Endothelial cell of umbilical vein (primary cell): ENCODE data around the gene TLE1. TPM values are rescaled to one million over a fixed set of nuclear protein-coding genes. Genes with fewer than 3 reads are reported as not detected.

ENCODE experiments used
- BruUV-seq: library from RNA; stranded (reverse); fragments of 400-500 nt; replicated peaks from 2 replicates; lab custom pipeline; 2021; lab: Mats Ljungman, UMichigan
- CTCF ChIA-PET: fragments of 300-600, 350-600 bp; sonication (Branson Sonifier 250); formaldehyde crosslinking; loops from one replicate; lab custom pipeline; 2021; ENCODE audit warnings: antibody characterized with exemption, inconsistent platforms; lab: Charles Lee
- POLR2A ChIA-PET: fragments of 300-600, 350-600 bp; sonication (Branson Sonifier 250); formaldehyde crosslinking; loops from one replicate; lab custom pipeline; 2021; ENCODE audit warnings: antibody characterized with exemption, inconsistent platforms; lab: Charles Lee
- DNase-seq: peaks from one replicate; pipeline ENCODE4 v3.0.0-alpha.2; 2011; ENCODE audit warnings: low read depth, low spot score
- FAIRE-seq: peaks from 2 replicates; lab custom pipeline; 2011; peaks lifted over from hg19 to GRCh38; lab: Jason Lieb, UNC
- H2AFZ ChIP-seq: 2 replicates; pipeline ENCODE4 v1.6.0; 2012; ENCODE audit warnings: low read depth, low read length, control low read depth, inconsistent platforms
- H3K27ac ChIP-seq: 2 replicates; pipeline ENCODE4 v1.5.1; 2011; ENCODE audit warnings: low read depth, mild to moderate bottlenecking, control low read depth, low read length, moderate library complexity; ENCODE audit not compliant: insufficient read depth
- H3K27me3 ChIP-seq, 2 experiments: 2 replicates each; pipeline versions ENCODE4 v1.6.0 to v1.6.1; 2011; ENCODE audit warnings: low read length in 2 of 2, mixed read lengths in 1 of 2; ENCODE audit not compliant: control insufficient read depth in 2 of 2, insufficient read depth in 2 of 2
- H3K36me3 ChIP-seq, 2 experiments: 2 replicates in 1 of 2; 3 replicates in 1 of 2; pipeline ENCODE4 v1.5.1; 2011; ENCODE audit warnings: low read length in 2 of 2, mild to moderate bottlenecking in 1 of 2, moderate library complexity in 1 of 2; ENCODE audit not compliant: control insufficient read depth in 2 of 2, insufficient read depth in 2 of 2; ENCODE audit errors: extremely low read depth in 1 of 2
- H3K4me1 ChIP-seq: 3 replicates; pipeline ENCODE4 v1.5.1; 2011; ENCODE audit warnings: mild to moderate bottlenecking, low read length; ENCODE audit not compliant: control insufficient read depth, insufficient read depth; ENCODE audit errors: extremely low read depth
- H3K4me2 ChIP-seq: 2 replicates; pipeline ENCODE4 v1.6.1; 2011; ENCODE audit warnings: low read length, control low read depth, mixed read lengths; ENCODE audit not compliant: insufficient read depth
- H3K4me3 ChIP-seq, 3 experiments: fragments of 200-600 bp in 1 of 3; sonication (generic), shearing (Covaris generic) in 1 of 3; replicated peaks in 1 of 3; 2 replicates each; pipeline ENCODE4 v1.5.1; 2011 to 2016; ENCODE audit warnings: control low read depth in 3 of 3, low read length in 3 of 3, mild to moderate bottlenecking in 2 of 3, inconsistent platforms in 1 of 3, low read depth in 1 of 3, moderate library complexity in 1 of 3; ENCODE audit not compliant: insufficient read depth in 1 of 3
- H3K79me2 ChIP-seq: 2 replicates; pipeline ENCODE4 v1.6.0; 2012; ENCODE audit warnings: low read length, inconsistent platforms; ENCODE audit not compliant: control insufficient read depth, insufficient read depth
- H3K9ac ChIP-seq: replicated peaks from 2 replicates; pipeline ENCODE3; 2011; ENCODE audit warnings: low read length, control low read depth; ENCODE audit not compliant: insufficient read depth; ENCODE audit errors: extremely low read depth
- H3K9me1 ChIP-seq: replicated peaks from 3 replicates; pipeline ENCODE4 v1.6.0; 2011; ENCODE audit warnings: mild to moderate bottlenecking, low read length; ENCODE audit not compliant: control insufficient read depth, insufficient read depth; ENCODE audit errors: extremely low read depth
- H3K9me3 ChIP-seq: replicated peaks from 2 replicates; pipeline ENCODE4 v1.5.1; 2012; ENCODE audit warnings: low read length, inconsistent platforms; ENCODE audit not compliant: control insufficient read depth, insufficient read depth
- H4K20me1 ChIP-seq: replicated peaks from 2 replicates; pipeline ENCODE3; 2011; ENCODE audit warnings: mild to moderate bottlenecking, low read length; ENCODE audit not compliant: control insufficient read depth, insufficient read depth; ENCODE audit errors: extremely low read depth
- CTCF ChIP-seq, 2 donors: IDR thresholded peaks; 1 replicate in 1 of 2; 2 replicates in 1 of 2; pipeline ENCODE4 v1.5.1; 2011; ENCODE audit warnings: low read length in 2 of 2, mild to moderate bottlenecking in 2 of 2, moderate library complexity in 2 of 2, control low read depth in 1 of 2, inconsistent platforms in 1 of 2, low read depth in 1 of 2; ENCODE audit not compliant: insufficient read depth in 1 of 2; ENCODE audit errors: extremely low read depth in 1 of 2
- EZH2 ChIP-seq: IDR thresholded peaks from 2 replicates; pipeline ENCODE4 v1.6.1; 2012; ENCODE audit warnings: borderline replicate concordance, low read depth, mild to moderate bottlenecking, moderate library complexity, low read length, inconsistent platforms; ENCODE audit not compliant: severe bottlenecking
- GATA2 ChIP-seq: IDR thresholded peaks from 2 replicates; pipeline ENCODE4 v1.7.0; 2011; ENCODE audit warnings: low read depth, mild to moderate bottlenecking, moderate library complexity, mixed read lengths, low read length; ENCODE audit not compliant: insufficient read length, insufficient read depth
- JUN ChIP-seq: IDR thresholded peaks from 2 replicates; pipeline ENCODE4 v1.6.1; 2011; ENCODE audit warnings: borderline replicate concordance, low read depth; ENCODE audit not compliant: insufficient read length, insufficient read depth
- MYC ChIP-seq: IDR thresholded peaks from one replicate; pipeline ENCODE4 v1.6.1; 2011; ENCODE audit warnings: mild to moderate bottlenecking, low read depth, low read length
- POLR2A ChIP-seq: IDR thresholded peaks from 2 replicates; pipeline ENCODE4 v1.6.1; 2012; ENCODE audit warnings: low read depth, mild to moderate bottlenecking, control low read depth, low read length
- POLR2AphosphoS5 ChIP-seq: IDR thresholded peaks from 2 replicates; pipeline ENCODE4 v1.6.1; 2012; ENCODE audit warnings: low read depth, mild to moderate bottlenecking, control low read depth, low read length, moderate library complexity; ENCODE audit not compliant: insufficient read depth
- dilution Hi-C: fragments of 300-500 bp; cut with MboI; formaldehyde crosslinking; loops from one replicate; pipeline ENCODE4 v1.15.0; 2019; ENCODE audit warnings: low sequenced_read_pairs; ENCODE audit not compliant: extremely low pct_ligation_motif_present
- intact Hi-C: fragments of 100-400 bp; cut with micrococcal nuclease; formaldehyde crosslinking; loops from one replicate; pipeline ENCODE4 v1.10.0; 2022
- polyA plus RNA-seq, 4 experiments: library from polyadenylated mRNA; depleted of rRNA in 3 of 4; stranded (reverse) in 3 of 4; unstranded in 1 of 4; fragments of >200 nt; gene quantifications; 2 replicates each; pipeline versions ENCODE4 v1.2.1 to v1.2.3, GENCODE V29; 2011 to 2012; ENCODE audit warnings: missing spikeins in 1 of 4
- total RNA-seq: library from RNA; stranded (reverse); gene quantifications from 2 replicates; pipeline ENCODE4 v1.2.3, GENCODE V29; 2021
- TF ChIP-seq, protein P1 (sequence below): IDR thresholded peaks from 2 replicates; pipeline ENCODE4 v1.6.1; 2011; ENCODE audit not compliant: insufficient read depth, insufficient read length

TLE1 gene
- total and polyA plus RNA-seq, 2 donors (not counting 3 experiments of a cell fraction or from before 2014, with no cell fraction given): 55.0 to 58.2 TPM

DNA sequence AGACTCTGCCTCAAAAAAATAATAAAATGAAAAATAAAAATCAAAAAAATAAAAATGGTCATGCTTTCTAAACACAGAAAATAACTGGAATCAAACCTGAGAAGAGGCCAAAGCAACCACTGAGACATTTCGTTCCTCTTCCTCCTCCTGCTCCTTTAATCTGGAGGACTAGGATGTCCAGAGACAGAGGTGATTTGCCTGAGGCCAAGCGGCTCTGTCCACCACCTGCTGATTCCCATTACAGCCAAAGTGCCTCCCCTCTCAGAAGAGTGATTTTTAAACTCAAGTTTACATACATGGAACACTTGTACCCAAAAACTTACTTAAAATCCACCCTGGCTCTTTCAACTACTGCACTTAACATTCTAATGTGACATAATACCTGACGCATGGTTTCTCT is 65.6 kb downstream of the TLE1 start:
- Histone ChIP-seq H3K27ac (no peak overlapping the region), H3K9me1 (no peaks in the 10 kb centered on the region), H3K4me1 (peaks cover 11% of the 10 kb centered on the region), H3K9ac (no peak overlapping the region), H3K79me2 (no peaks in the 10 kb centered on the region), H3K9me3 (no peaks in the 10 kb centered on the region), H3K4me2 (no peak overlapping the region), H4K20me1 (no peaks in the 10 kb centered on the region), H2AFZ (no peak overlapping the region), H3K4me3 (no peak overlapping the region), H3K36me3 (peaks cover 0 to 11% of the 10 kb centered on the region in 2 experiments), H3K27me3 (no peaks in the 10 kb centered on the region)
- FAIRE-seq: no peak
- CTCF ChIA-PET: no interaction called here
- POLR2A ChIA-PET: no interaction called here
- intact Hi-C loops: no loop called here
- dilution Hi-C loops: no loop called here
- DNase-seq: no peak
- no TSS peak for BruUV-seq
- TF ChIP-seq POLR2A: no peak
- no peak for TF ChIP-seq POLR2AphosphoS5
- no peak for TF ChIP-seq GATA2

- no peaks in the 10 kb centered on the region for H3K27me3 ChIP-seq
- H3K27ac ChIP-seq: no peak overlapping the region
- no peaks in the 10 kb centered on the region for H3K79me2 ChIP-seq
- POLR2A ChIA-PET: interaction anchor here (0.6 kb wide), 1 partner anchor 9 kb away, joined by 3 read pairs; no protein-coding TSS in a partner anchor
- H3K9me1 ChIP-seq: no peaks in the 10 kb centered on the region
- CTCF ChIA-PET: interaction anchor here (1.3 to 4.6 kb wide), 2 partner anchors 19 to 100 kb away, joined by 4 to 21 read pairs; no protein-coding TSS in a partner anchor
- no peaks in the 10 kb centered on the region for H3K9me3 ChIP-seq
- DNase-seq: no peak
- no peaks in the 10 kb centered on the region for H4K20me1 ChIP-seq
- no peak overlapping the region for H3K4me3 ChIP-seq
- H3K4me2 ChIP-seq: no peak overlapping the region
- no peak overlapping the region for H3K9ac ChIP-seq
- intact Hi-C loops: no loop called here
- H3K4me1 ChIP-seq: peaks cover 11% of the 10 kb centered on the region
- no peak overlapping the region for H2AFZ ChIP-seq
- TF ChIP-seq GATA2 (no peak), JUN (no peak), MYC (no peak), CTCF (IDR thresholded peaks at IDR 0.05; ENCODE audit: extremely low read depth in 1 of 2, insufficient read depth in 1 of 2, low read depth in 1 of 2, low read length in 2 of 2) (no peak), POLR2A (no peak), EZH2 (no peak)
- TF ChIP-seq, protein P1, sequence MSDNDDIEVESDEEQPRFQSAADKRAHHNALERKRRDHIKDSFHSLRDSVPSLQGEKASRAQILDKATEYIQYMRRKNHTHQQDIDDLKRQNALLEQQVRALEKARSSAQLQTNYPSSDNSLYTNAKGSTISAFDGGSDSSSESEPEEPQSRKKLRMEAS: no peak
- dilution Hi-C loops: no loop called here
- FAIRE-seq: no peak
- H3K36me3 ChIP-seq: peaks cover 0 to 11% of the 10 kb centered on the region in 2 experiments
- BruUV-seq: no TSS peak
Measured at GRCh38 chr9:81622471-81623255, 66.7 kb downstream of the TLE1 start.
